BE2C (cell line): Measurements from ENCODE around the gene HAGHL. TPM values are rescaled to one million over a fixed set of nuclear protein-coding genes. Genes with fewer than 3 reads are reported as not detected.

Source experiments
- DNase-seq: peaks from one replicate; pipeline ENCODE4 v3.0.0-alpha.2; 2020
- H3K27me3 ChIP-seq: fragments of 250-450 bp; sonication (Bioruptor Pico); 2 replicates; pipeline ENCODE4 v1.5.1; 2020; ENCODE audit warnings: mild to moderate bottlenecking
- H3K36me3 ChIP-seq: fragments of 250-450 bp; sonication (Bioruptor Pico); 2 replicates; pipeline ENCODE4 v1.5.1; 2020; ENCODE audit warnings: mild to moderate bottlenecking
- H3K4me1 ChIP-seq: fragments of 250-450 bp; sonication (Bioruptor Pico); 2 replicates; pipeline ENCODE4 v1.5.1; 2020
- H3K4me3 ChIP-seq: 2 replicates; pipeline ENCODE4 v1.5.1; 2011; ENCODE audit warnings: low read depth, low read length
- H3K9me3 ChIP-seq: fragments of 250-450 bp; sonication (Bioruptor Pico); 2 replicates; pipeline ENCODE4 v1.5.1; 2020
- CTCF ChIP-seq: IDR thresholded peaks from 2 replicates; pipeline ENCODE4 v1.5.1; 2012; ENCODE audit warnings: mild to moderate bottlenecking, low read depth, low read length
- polyA plus RNA-seq: library from polyadenylated mRNA; unstranded; fragments of >200 nt; gene quantifications from one replicate; pipeline ENCODE4 v1.2.1, GENCODE V29; 2012; ENCODE audit warnings: low read depth, missing spikeins; ENCODE audit not compliant: insufficient read length, insufficient read depth

The HAGHL gene
- 205 TPM for polyA plus RNA-seq

- Histone ChIP-seq H3K9me3 (no peaks in the 10 kb centered on the region), H3K27me3 (no peaks in the 10 kb centered on the region), H3K4me3 (peak within 1 kb of the TSS; percentile 83), H3K36me3 (peaks cover 41% of the 10 kb centered on the region), H3K4me1 (peaks cover 11% of the 10 kb centered on the region)
- peak; percentile 88 for DNase-seq
- no peak for TF ChIP-seq CTCF
Observed at GRCh38 chr16:726438-727290, at the start of gene HAGHL, which contains the start of gene CCDC78. HAGHL (plus strand) TSS chr16:727106; CDS start chr16:727510, 404 bp downstream. CCDC78 (minus strand) TSS chr16:726443; CDS start chr16:726367, 76 bp downstream.

DNA sequence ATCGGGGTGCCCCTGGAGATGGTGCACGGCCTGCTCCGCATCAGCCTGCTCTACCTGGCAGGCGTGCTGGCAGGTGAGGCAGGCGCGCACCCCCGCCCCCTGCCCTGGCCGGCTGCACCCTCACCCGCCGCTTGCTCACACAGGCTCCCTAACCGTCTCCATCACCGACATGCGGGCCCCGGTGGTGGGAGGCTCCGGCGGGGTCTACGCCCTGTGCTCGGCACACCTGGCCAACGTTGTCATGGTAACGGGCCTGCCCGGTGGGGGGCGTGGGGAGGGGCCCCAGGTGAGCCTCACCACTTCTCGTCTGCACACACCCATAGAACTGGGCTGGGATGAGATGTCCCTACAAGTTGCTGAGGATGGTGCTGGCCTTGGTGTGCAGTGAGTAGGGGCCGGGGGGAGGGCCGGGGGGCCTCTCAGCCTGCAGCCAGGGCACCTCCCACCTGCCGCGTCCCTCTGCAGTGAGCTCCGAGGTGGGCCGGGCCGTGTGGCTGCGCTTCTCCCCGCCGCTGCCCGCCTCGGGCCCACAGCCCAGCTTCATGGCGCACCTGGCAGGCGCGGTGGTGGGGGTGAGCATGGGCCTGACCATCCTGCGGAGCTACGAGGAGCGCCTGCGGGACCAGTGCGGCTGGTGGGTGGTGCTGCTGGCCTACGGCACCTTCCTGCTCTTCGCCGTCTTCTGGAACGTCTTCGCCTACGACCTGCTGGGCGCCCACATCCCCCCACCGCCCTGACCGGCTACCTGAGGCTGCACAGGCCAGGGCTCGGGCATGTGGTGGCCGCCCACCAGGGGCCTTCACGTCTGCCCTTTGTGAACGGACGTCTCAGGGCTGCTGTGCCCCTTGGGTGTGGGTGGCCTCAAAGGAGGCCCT is 49.4 kb upstream of the HAGHL start:
- H3K4me1 ChIP-seq, result peaks cover 14% of the 10 kb centered on the region
- H3K9me3 ChIP-seq, result no peaks in the 10 kb centered on the region
- no peaks in the 10 kb centered on the region for H3K27me3 ChIP-seq
- TF ChIP-seq CTCF, result no peak
- H3K4me3 ChIP-seq, result no peak overlapping the region
- H3K36me3 ChIP-seq, result peaks cover 34% of the 10 kb centered on the region
- DNase-seq, result no peak

GRCh38 chr16:678209-678857 is 48.6 kb upstream of the HAGHL start:
- Histone ChIP-seq H3K36me3 (peaks cover 34% of the 10 kb centered on the region), H3K27me3 (no peaks in the 10 kb centered on the region), H3K9me3 (no peaks in the 10 kb centered on the region), H3K4me3 (no peak overlapping the region), H3K4me1 (peaks cover 14% of the 10 kb centered on the region)
- no peak for TF ChIP-seq CTCF
- no peak for DNase-seq

- Histone ChIP-seq H3K4me1 (peaks cover 14% of the 10 kb centered on the region), H3K9me3 (no peaks in the 10 kb centered on the region), H3K27me3 (no peaks in the 10 kb centered on the region), H3K36me3 (peaks cover 30% of the 10 kb centered on the region), H3K4me3 (peak overlapping the region; percentile 58)
- peak; percentile 90 for DNase-seq
- TF ChIP-seq CTCF, result no peak
Observed at GRCh38 chr16:678858-679813, 47.8 kb upstream of the HAGHL start.

GRCh38 chr16:679814-680624 is 46.9 kb upstream of the HAGHL start, which contains the start of gene STUB1:
STUB1 (plus strand) TSS chr16:680410; CDS start chr16:680526, 116 bp downstream.
- H3K9me3 ChIP-seq, result no peaks in the 10 kb centered on the region
- no peak for TF ChIP-seq CTCF
- peak within 1 kb of the TSS; percentile 91 for H3K4me3 ChIP-seq
- peaks cover 30% of the 10 kb centered on the region for H3K36me3 ChIP-seq
- peak; percentile 95 for DNase-seq
- H3K27me3 ChIP-seq, result no peaks in the 10 kb centered on the region
- H3K4me1 ChIP-seq, result peaks cover 14% of the 10 kb centered on the region
